Liver (tissue), 9 donors: Measurements from ENCODE around the gene SEMA4F. TPM values are rescaled to one million over a fixed set of nuclear protein-coding genes. Genes with fewer than 3 reads are reported as not detected.

Source experiments
- DNase-seq: peaks from one replicate; pipeline ENCODE4 v3.0.0-alpha.2; 2017; ENCODE audit warnings: low spot score
- H3K27ac ChIP-seq, 2 donors: one replicate each; pipeline ENCODE4 v1.7.0; 2013; ENCODE audit warnings: inconsistent platforms in 2 of 2, low read length in 2 of 2, control low read depth in 1 of 2, low read depth in 1 of 2, mild to moderate bottlenecking in 1 of 2
- H3K27me3 ChIP-seq, 4 donors: one replicate each; pipeline versions ENCODE4 v1.6.1 to v1.7.0; 2013; ENCODE audit warnings: low read length in 3 of 4, inconsistent platforms in 1 of 4, mild to moderate bottlenecking in 1 of 4, moderate library complexity in 1 of 4; ENCODE audit not compliant: control insufficient read depth in 4 of 4, insufficient read depth in 4 of 4
- H3K36me3 ChIP-seq, 4 donors: one replicate each; pipeline versions ENCODE4 v1.6.1 to v1.7.0; 2013; ENCODE audit warnings: low read length in 3 of 4, mild to moderate bottlenecking in 3 of 4, low read depth in 1 of 4, moderate library complexity in 1 of 4; ENCODE audit not compliant: control insufficient read depth in 4 of 4, insufficient read depth in 3 of 4
- H3K4me1 ChIP-seq, 4 donors: one replicate each; pipeline versions ENCODE4 v1.6.1 to v1.7.0; 2013; ENCODE audit warnings: low read length in 3 of 4, mild to moderate bottlenecking in 3 of 4, moderate library complexity in 1 of 4; ENCODE audit not compliant: control insufficient read depth in 4 of 4, insufficient read depth in 4 of 4
- H3K4me3 ChIP-seq, 3 donors: one replicate each; pipeline versions ENCODE4 v1.6.1 to v1.7.0; 2013; ENCODE audit warnings: low read length in 3 of 3, control low read depth in 1 of 3, low read depth in 1 of 3, mild to moderate bottlenecking in 1 of 3
- H3K9ac ChIP-seq, 2 donors: one replicate each; pipeline ENCODE4 v1.7.0; 2013; ENCODE audit warnings: low read length in 2 of 2, mild to moderate bottlenecking in 2 of 2, moderate library complexity in 2 of 2, control low read depth in 1 of 2, low read depth in 1 of 2
- H3K9me3 ChIP-seq, 4 donors: one replicate each; pipeline versions ENCODE4 v1.6.1 to v1.7.0; 2013; ENCODE audit warnings: low read length in 3 of 4; ENCODE audit not compliant: control insufficient read depth in 4 of 4
- ATF3 ChIP-seq: IDR thresholded peaks from 2 replicates; pipeline ENCODE4 v1.6.1; 2016; ENCODE audit warnings: antibody characterized with exemption
- CTCF ChIP-seq: fragments of 150-350 bp; IDR thresholded peaks from 2 replicates; pipeline ENCODE4 v1.5.1; 2017; ENCODE audit warnings: improper control_type of control experiment, low read depth, low read length; ENCODE audit not compliant: missing input control
- EGR1 ChIP-seq, 2 donors: IDR thresholded peaks; 2 replicates each; pipeline ENCODE4 v1.6.1; 2016 to 2018; ENCODE audit warnings: antibody characterized with exemption in 2 of 2, low read depth in 2 of 2
- FOXA1 ChIP-seq: IDR thresholded peaks from 2 replicates; pipeline ENCODE4 v1.6.1; 2016; ENCODE audit warnings: antibody characterized with exemption
- FOXA2 ChIP-seq: IDR thresholded peaks from 2 replicates; pipeline ENCODE4 v1.6.1; 2016; ENCODE audit warnings: antibody characterized with exemption
- GABPA ChIP-seq, 2 donors: IDR thresholded peaks in 1 of 2; conservative IDR thresholded peaks in 1 of 2; 2 replicates each; pipeline ENCODE4 v1.6.1; 2016; ENCODE audit warnings: antibody characterized with exemption in 2 of 2, mild to moderate bottlenecking in 1 of 2, moderate library complexity in 1 of 2
- HNF4A ChIP-seq, 2 donors: conservative IDR thresholded peaks; 2 replicates each; pipeline ENCODE4 v1.6.1; 2016; ENCODE audit warnings: antibody characterized with exemption in 2 of 2, mild to moderate bottlenecking in 2 of 2
- HNF4G ChIP-seq: IDR thresholded peaks from 2 replicates; pipeline ENCODE4 v1.6.1; 2016; ENCODE audit warnings: antibody characterized with exemption
- JUND ChIP-seq, 2 donors: IDR thresholded peaks; 2 replicates each; pipeline ENCODE4 v1.6.1; 2016; ENCODE audit warnings: antibody characterized with exemption in 2 of 2
- MAX ChIP-seq: IDR thresholded peaks from 2 replicates; pipeline ENCODE4 v1.6.1; 2016; ENCODE audit warnings: antibody characterized with exemption
- NR2F2 ChIP-seq: IDR thresholded peaks from 2 replicates; pipeline ENCODE4 v1.6.1; 2016; ENCODE audit warnings: antibody characterized with exemption
- RAD21 ChIP-seq, 2 donors: IDR thresholded peaks; 2 replicates each; pipeline ENCODE4 v1.6.1; 2016; ENCODE audit warnings: antibody characterized with exemption in 2 of 2, mild to moderate bottlenecking in 2 of 2
- REST ChIP-seq: IDR thresholded peaks from 2 replicates; pipeline ENCODE4 v1.6.1; 2016; ENCODE audit warnings: antibody characterized with exemption, mild to moderate bottlenecking
- RXRA ChIP-seq, 2 donors: IDR thresholded peaks; 2 replicates each; pipeline ENCODE4 v1.6.1; 2017 to 2018; ENCODE audit warnings: antibody characterized with exemption in 2 of 2, mild to moderate bottlenecking in 1 of 2
- SP1 ChIP-seq: IDR thresholded peaks from 2 replicates; pipeline ENCODE4 v1.6.1; 2018; ENCODE audit warnings: antibody characterized with exemption, mild to moderate bottlenecking
- TAF1 ChIP-seq: conservative IDR thresholded peaks from 2 replicates; pipeline ENCODE4 v1.6.1; 2016; ENCODE audit warnings: antibody characterized with exemption, mild to moderate bottlenecking
- YY1 ChIP-seq: IDR thresholded peaks from 2 replicates; pipeline ENCODE4 v1.6.1; 2016; ENCODE audit warnings: antibody characterized with exemption, mild to moderate bottlenecking
- ZBTB33 ChIP-seq: IDR thresholded peaks from 2 replicates; pipeline ENCODE4 v1.6.1; 2016; ENCODE audit warnings: antibody characterized with exemption
- WGBS: extraction: QIAGEN DNeasy Blood & Tissue Kit; methylation state at CpG from one replicate; pipeline ENCODE4 v1.1.7; 2013; 5-methylcytosine and 5-hydroxymethylcytosine counted together
- polyA plus RNA-seq, 2 donors: library from polyadenylated mRNA; stranded (reverse) in 1 of 2; unstranded in 1 of 2; fragments of 200-250 nt in 1 of 2; fragments of >200 nt in 1 of 2; fragmentation: Nextera tagmentation in 1 of 2; extraction: Ambion mirVana in 1 of 2; gene quantifications; one replicate each; pipeline versions ENCODE4 v1.2.1 to v1.2.3, GENCODE V29; 2013 to 2015
- total RNA-seq, 2 donors: library from RNA; depleted of rRNA; stranded (reverse); fragments of >200 nt; gene quantifications; one replicate each; pipeline ENCODE4 v1.2.3, GENCODE V29; 2014
- donor health status: healthy.
- donor health status: healthy.
- donor health status: healthy.
- donor health status: healthy.
- donor health status: healthy.

Gene SEMA4F
- total and polyA plus RNA-seq, 4 donors = 0.57 to 1.1 (median 0.96) TPM

GRCh38 chr2:74679615-74680014, 25.6 kb downstream of the SEMA4F start:
- Histone ChIP-seq H3K9ac (no peak overlapping the region), H3K4me3 (no peak overlapping the region), H3K36me3 (no peaks in the 10 kb centered on the region), H3K27me3 (no peaks in the 10 kb centered on the region), H3K9me3 (no peaks in the 10 kb centered on the region), H3K27ac (no peak overlapping the region), H3K4me1 (no peaks in the 10 kb centered on the region)
- no peak for DNase-seq
- WGBS = 95% methylated on average over 15 of the region's 15 CpGs
- no peak for TF ChIP-seq ZBTB33
- TF ChIP-seq JUND (IDR thresholded peaks at IDR 0.05) = no peak
- no peak for TF ChIP-seq CTCF
- TF ChIP-seq REST = no peak
- TF ChIP-seq YY1 = no peak
- TF ChIP-seq FOXA1 = no peak
- TF ChIP-seq NR2F2 = no peak
- TF ChIP-seq SP1 = no peak
- TF ChIP-seq GABPA (IDR thresholded peaks at IDR 0.05 in 1 of 2, conservative IDR thresholded peaks at IDR 0.05 in 1 of 2) = no peak
- TF ChIP-seq FOXA2 = no peak
- TF ChIP-seq MAX = no peak
- no peak for TF ChIP-seq EGR1 (IDR thresholded peaks at IDR 0.05; ENCODE audit: low read depth in 2 of 2)
- TF ChIP-seq HNF4A (conservative IDR thresholded peaks at IDR 0.05) = no peak
- no peak for TF ChIP-seq HNF4G

- Histone ChIP-seq H3K9me3 (no peaks in the 10 kb centered on the region), H3K4me1 (no peaks in the 10 kb centered on the region), H3K27ac (no peak overlapping the region), H3K4me3 (no peak overlapping the region), H3K9ac (no peak overlapping the region), H3K36me3 (no peaks in the 10 kb centered on the region), H3K27me3 (no peaks in the 10 kb centered on the region)
- no peak for DNase-seq
- TF ChIP-seq RXRA (IDR thresholded peaks at IDR 0.05) (no peak), EGR1 (IDR thresholded peaks at IDR 0.05; ENCODE audit: low read depth in 2 of 2) (no peak), CTCF (no peak), YY1 (no peak), TAF1 (no peak), HNF4A (conservative IDR thresholded peaks at IDR 0.05) (no peak), SP1 (no peak), NR2F2 (no peak), JUND (IDR thresholded peaks at IDR 0.05) (no peak), MAX (no peak), RAD21 (IDR thresholded peaks at IDR 0.05) (no peak), ATF3 (no peak), FOXA1 (no peak), HNF4G (no peak), GABPA (IDR thresholded peaks at IDR 0.05 in 1 of 2, conservative IDR thresholded peaks at IDR 0.05 in 1 of 2) (no peak)
These were observed 28.5 kb downstream of the SEMA4F start for GRCh38 chr2:74682501-74682900.
